K562 (cell line): ENCODE data around the gene OBSCN. TPM values are rescaled to one million over a fixed set of nuclear protein-coding genes. Genes with fewer than 3 reads are reported as not detected.

Source experiments
- CBX2 ChIP-seq: fragments of 200-600 bp; sonication (generic); IDR thresholded peaks from one replicate; pipeline ENCODE4 v1.6.1; 2012; ENCODE audit warnings: mild to moderate bottlenecking, low read length, inconsistent platforms; ENCODE audit not compliant: insufficient read depth, poor library complexity, severe bottlenecking
- E2F6 ChIP-seq, 2 experiments: IDR thresholded peaks; 2 replicates each; pipeline ENCODE4 v1.6.1; 2011; ENCODE audit warnings: borderline replicate concordance in 1 of 2, control low read depth in 1 of 2, low read depth in 1 of 2, low read length in 1 of 2, mild to moderate bottlenecking in 1 of 2, mixed read lengths in 1 of 2, moderate library complexity in 1 of 2; ENCODE audit not compliant: insufficient read depth in 1 of 2, insufficient read length in 1 of 2, poor library complexity in 1 of 2, severe bottlenecking in 1 of 2; ENCODE audit errors: extremely low read depth in 1 of 2
- ETV6 ChIP-seq, 3 experiments: fragments of 150-350 bp in 1 of 3; sonication (generic) in 1 of 3; formaldehyde crosslinking in 1 of 3; IDR thresholded peaks; 2 replicates each; pipeline versions ENCODE4 v1.6.1 to v1.8.0; 2014 to 2022; ENCODE audit warnings: borderline replicate concordance in 2 of 3, low read depth in 2 of 3, antibody characterized with exemption in 1 of 3, low read length in 1 of 3, mild to moderate bottlenecking in 1 of 3, missing genetic modification reagents in 1 of 3
- FOXA3 ChIP-seq, 2 experiments: fragments of 450-650 bp in 1 of 2; sonication (generic) in 1 of 2; formaldehyde crosslinking; IDR thresholded peaks in 1 of 2; conservative IDR thresholded peaks in 1 of 2; 2 replicates each; pipeline versions ENCODE4 v1.4.0 to v1.8.0; 2020 to 2022; ENCODE audit warnings: mild to moderate bottlenecking in 2 of 2, missing genetic modification reagents in 1 of 2
- KDM1A ChIP-seq, 2 experiments: fragments of 450-650 bp; IDR thresholded peaks; 2 replicates each; pipeline ENCODE4 v1.6.1; 2016; ENCODE audit warnings: mild to moderate bottlenecking in 2 of 2
- NUFIP1 ChIP-seq: fragments of 450-650 bp; IDR thresholded peaks from 2 replicates; pipeline ENCODE4 v1.6.1; 2018; ENCODE audit not compliant: partially characterized antibody
- TSHZ1 ChIP-seq: fragments of 250-450 bp; sonication (Bioruptor Pico); IDR thresholded peaks from 2 replicates; pipeline ENCODE4 v1.4.0; 2020; ENCODE audit warnings: mild to moderate bottlenecking, moderate library complexity
- ZNF146 ChIP-seq: IDR thresholded peaks from one replicate; pipeline ENCODE4 v1.6.1; 2018; ENCODE audit warnings: missing compliant biosample characterization; ENCODE audit not compliant: unreplicated experiment
- ZNF347 ChIP-seq: fragments of 450-650 bp; formaldehyde crosslinking; IDR thresholded peaks from 2 replicates; pipeline ENCODE4 v1.4.0; 2020; ENCODE audit warnings: low read depth, mild to moderate bottlenecking, moderate library complexity
- ZNF41 ChIP-seq: fragments of 250-450 bp; sonication (Bioruptor Pico); conservative IDR thresholded peaks from 2 replicates; pipeline ENCODE4 v1.4.0; 2020; ENCODE audit warnings: mild to moderate bottlenecking
- polyA plus RNA-seq, 8 experiments: library from polyadenylated mRNA; depleted of rRNA in 4 of 8; stranded (reverse) in 5 of 8; unstranded in 3 of 8; fragments of >200 nt; fragmentation: Nextera tagmentation in 2 of 8; fragmentation: Illumina TruSeq in 1 of 8; extraction: Ambion mirVana in 2 of 8; extraction: Trizol in 1 of 8; gene quantifications; 2 replicates each; pipeline versions ENCODE4 v1.2.1 to v1.2.3, GENCODE V29; 2011 to 2014; ENCODE audit warnings: inconsistent platforms in 1 of 8, missing spikeins in 1 of 8
- total RNA-seq, 7 experiments: library from RNA; depleted of rRNA in 6 of 7; stranded (reverse); fragments of >200 nt in 6 of 7; fragmentation: Illumina TruSeq in 2 of 7; extraction: Trizol in 2 of 7; gene quantifications; 2 replicates each; pipeline versions ENCODE4 v1.2.1 to v1.2.3, GENCODE V29; 2011 to 2021; ENCODE audit warnings: low replicate concordance in 1 of 7
- TF ChIP-seq, protein P1 (sequence below): sonication (generic); formaldehyde crosslinking; IDR thresholded peaks from 2 replicates; pipeline ENCODE4 v1.4.0; 2020; ENCODE audit warnings: mild to moderate bottlenecking, missing genetic modification reagents
- TF ChIP-seq, protein P2 (sequence below): sonication (generic); formaldehyde crosslinking; IDR thresholded peaks from 2 replicates; pipeline ENCODE4 v1.8.1; 2023; ENCODE audit warnings: mild to moderate bottlenecking, missing genetic modification reagents
- TF ChIP-seq, protein P3 (sequence below), 3 experiments: fragments of 200-800 bp in 1 of 3; sonication (Bioruptor generic) in 1 of 3; sonication (generic) in 1 of 3; formaldehyde crosslinking in 1 of 3; IDR thresholded peaks; 2 replicates each; pipeline versions ENCODE4 v1.6.1 to v1.8.0; 2016 to 2022; ENCODE audit warnings: mild to moderate bottlenecking in 2 of 3, missing compliant biosample characterization in 2 of 3, missing genetic modification characterization in 2 of 3, missing genetic modification reagents in 1 of 3

Gene OBSCN
- total and polyA plus RNA-seq, 9 of the 15 experiments (the other 6 are each of a cell fraction or from before 2014, with no cell fraction given): 0.18 to 19.7 (median 3.6) TPM

DNA sequence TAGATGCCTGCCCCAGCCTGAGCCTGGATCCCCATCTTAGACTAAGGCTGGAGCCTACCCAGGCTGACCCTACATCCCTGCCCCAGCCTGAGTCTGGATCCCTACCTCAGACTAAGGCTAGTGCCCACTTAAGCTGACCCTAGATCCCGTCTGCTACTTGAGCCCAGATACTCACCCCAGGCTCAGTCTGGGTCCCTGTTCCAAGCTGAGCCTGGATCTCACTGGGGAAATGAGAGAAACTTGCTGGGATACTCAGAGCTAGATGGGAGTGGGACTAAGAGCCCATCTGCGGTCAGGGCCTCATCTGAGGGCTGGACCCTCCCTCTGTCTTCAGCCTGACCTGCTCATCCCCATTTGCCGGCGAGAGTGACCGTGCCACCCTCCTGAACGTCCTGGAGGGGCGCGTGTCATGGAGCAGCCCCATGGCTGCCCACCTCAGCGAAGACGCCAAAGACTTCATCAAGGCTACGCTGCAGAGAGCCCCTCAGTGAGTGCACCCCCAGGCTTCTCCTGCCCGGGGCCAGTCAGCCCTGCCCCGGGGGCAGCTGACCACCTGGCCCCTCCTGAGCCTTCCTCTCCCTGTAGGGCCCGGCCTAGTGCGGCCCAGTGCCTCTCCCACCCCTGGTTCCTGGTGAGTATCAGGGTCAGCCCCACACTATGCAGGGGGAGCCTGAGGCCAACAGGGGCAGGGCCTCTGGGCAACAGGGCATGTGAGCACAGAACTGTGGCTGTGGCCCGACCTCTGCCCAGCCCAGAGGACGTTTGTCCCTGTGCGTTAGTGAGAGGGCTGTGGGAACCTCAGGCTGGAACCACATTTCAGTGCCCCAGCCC, 162.0 kb downstream of the OBSCN start (continued):
- TF ChIP-seq, protein P1, sequence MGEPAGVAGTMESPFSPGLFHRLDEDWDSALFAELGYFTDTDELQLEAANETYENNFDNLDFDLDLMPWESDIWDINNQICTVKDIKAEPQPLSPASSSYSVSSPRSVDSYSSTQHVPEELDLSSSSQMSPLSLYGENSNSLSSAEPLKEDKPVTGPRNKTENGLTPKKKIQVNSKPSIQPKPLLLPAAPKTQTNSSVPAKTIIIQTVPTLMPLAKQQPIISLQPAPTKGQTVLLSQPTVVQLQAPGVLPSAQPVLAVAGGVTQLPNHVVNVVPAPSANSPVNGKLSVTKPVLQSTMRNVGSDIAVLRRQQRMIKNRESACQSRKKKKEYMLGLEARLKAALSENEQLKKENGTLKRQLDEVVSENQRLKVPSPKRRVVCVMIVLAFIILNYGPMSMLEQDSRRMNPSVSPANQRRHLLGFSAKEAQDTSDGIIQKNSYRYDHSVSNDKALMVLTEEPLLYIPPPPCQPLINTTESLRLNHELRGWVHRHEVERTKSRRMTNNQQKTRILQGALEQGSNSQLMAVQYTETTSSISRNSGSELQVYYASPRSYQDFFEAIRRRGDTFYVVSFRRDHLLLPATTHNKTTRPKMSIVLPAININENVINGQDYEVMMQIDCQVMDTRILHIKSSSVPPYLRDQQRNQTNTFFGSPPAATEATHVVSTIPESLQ (CRISPR knock-in tag): no peak
- TF ChIP-seq ZNF146: no peak
- no peak for TF ChIP-seq TSHZ1 (CRISPR knock-in tag)
- no peak for TF ChIP-seq NUFIP1
- no peak for TF ChIP-seq FOXA3 (CRISPR knock-in tag; conservative IDR thresholded peaks at IDR 0.05 in 1 of 2, IDR thresholded peaks at IDR 0.05 in 1 of 2)
- no peak for TF ChIP-seq CBX2
- no peak for TF ChIP-seq ETV6 (IDR thresholded peaks at IDR 0.05; ENCODE audit: borderline replicate concordance in 1 of 2, low read depth in 2 of 2, low read length in 1 of 2)
- no peak for TF ChIP-seq ETV6 (CRISPR knock-in tag; IDR thresholded peaks at IDR 0.05; ENCODE audit: borderline replicate concordance)
- TF ChIP-seq E2F6 (IDR thresholded peaks at IDR 0.05; ENCODE audit: borderline replicate concordance in 1 of 2, extremely low read depth in 1 of 2, insufficient read depth in 1 of 2, insufficient read length in 1 of 2, low read depth in 1 of 2, low read length in 1 of 2, poor library complexity in 1 of 2, severe bottlenecking in 1 of 2): no peak
- TF ChIP-seq, protein P2, sequence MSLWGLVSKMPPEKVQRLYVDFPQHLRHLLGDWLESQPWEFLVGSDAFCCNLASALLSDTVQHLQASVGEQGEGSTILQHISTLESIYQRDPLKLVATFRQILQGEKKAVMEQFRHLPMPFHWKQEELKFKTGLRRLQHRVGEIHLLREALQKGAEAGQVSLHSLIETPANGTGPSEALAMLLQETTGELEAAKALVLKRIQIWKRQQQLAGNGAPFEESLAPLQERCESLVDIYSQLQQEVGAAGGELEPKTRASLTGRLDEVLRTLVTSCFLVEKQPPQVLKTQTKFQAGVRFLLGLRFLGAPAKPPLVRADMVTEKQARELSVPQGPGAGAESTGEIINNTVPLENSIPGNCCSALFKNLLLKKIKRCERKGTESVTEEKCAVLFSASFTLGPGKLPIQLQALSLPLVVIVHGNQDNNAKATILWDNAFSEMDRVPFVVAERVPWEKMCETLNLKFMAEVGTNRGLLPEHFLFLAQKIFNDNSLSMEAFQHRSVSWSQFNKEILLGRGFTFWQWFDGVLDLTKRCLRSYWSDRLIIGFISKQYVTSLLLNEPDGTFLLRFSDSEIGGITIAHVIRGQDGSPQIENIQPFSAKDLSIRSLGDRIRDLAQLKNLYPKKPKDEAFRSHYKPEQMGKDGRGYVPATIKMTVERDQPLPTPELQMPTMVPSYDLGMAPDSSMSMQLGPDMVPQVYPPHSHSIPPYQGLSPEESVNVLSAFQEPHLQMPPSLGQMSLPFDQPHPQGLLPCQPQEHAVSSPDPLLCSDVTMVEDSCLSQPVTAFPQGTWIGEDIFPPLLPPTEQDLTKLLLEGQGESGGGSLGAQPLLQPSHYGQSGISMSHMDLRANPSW (CRISPR knock-in tag): no peak
- TF ChIP-seq ZNF347: 0 out of 2 replicates have a peak, but pooled peaks have one; percentile 56
- no peak for TF ChIP-seq KDM1A (IDR thresholded peaks at IDR 0.05)
- TF ChIP-seq, protein P3, sequence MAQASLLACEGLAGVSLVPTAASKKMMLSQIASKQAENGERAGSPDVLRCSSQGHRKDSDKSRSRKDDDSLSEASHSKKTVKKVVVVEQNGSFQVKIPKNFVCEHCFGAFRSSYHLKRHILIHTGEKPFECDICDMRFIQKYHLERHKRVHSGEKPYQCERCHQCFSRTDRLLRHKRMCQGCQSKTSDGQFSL (CRISPR knock-in tag; IDR thresholded peaks at IDR 0.05): peak; percentile 26; the same call in 1 of the 2 replicates
- TF ChIP-seq, protein P3 (tag; IDR thresholded peaks at IDR 0.05): no peak
- 0 out of 2 replicates have a peak, but pooled peaks have one; percentile 1 for TF ChIP-seq ZNF41 (CRISPR knock-in tag)
